Activated CD4-positive, CD25-positive, alpha-beta regulatory T cell treated with anti-CD3 and anti-CD28 coated beads, Interleukin-2, amount 50 U/mL, for 16 hours (primary cell): Measurements from ENCODE around the gene GSN.

ENCODE experiments used
- DNase-seq: peaks from one replicate; pipeline ENCODE4 v3.0.0-alpha.2; 2020; ENCODE audit warnings: low read depth, low spot score

Gene GSN

GRCh38 chr9:121353241-121354061 lies 85.5 kb downstream of the GSN start:
- no peak for DNase-seq

DNA sequence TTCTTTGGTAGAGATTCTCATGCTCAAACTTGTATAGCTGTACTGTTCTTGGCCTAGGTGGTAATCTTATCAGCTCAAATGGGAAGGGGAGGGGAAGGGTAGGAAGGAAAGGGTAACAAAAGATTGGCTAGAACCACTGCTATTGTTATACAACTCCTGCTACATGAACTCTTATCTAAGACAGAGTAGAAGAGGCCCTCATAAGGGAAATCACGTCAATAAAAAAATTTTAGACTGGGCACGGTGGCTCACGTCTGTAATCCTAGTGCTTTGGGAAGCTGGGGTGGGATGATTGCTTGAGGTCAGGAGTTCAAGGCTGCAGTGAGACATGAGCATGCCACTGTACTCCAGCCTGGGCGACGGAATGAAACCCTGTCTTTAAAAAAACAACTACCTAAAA lies 86.2 kb downstream of the GSN start:
- DNase-seq: no peak

GRCh38 chr9:121354762-121355161 lies 86.8 kb downstream of the GSN start:
- no peak for DNase-seq

DNA sequence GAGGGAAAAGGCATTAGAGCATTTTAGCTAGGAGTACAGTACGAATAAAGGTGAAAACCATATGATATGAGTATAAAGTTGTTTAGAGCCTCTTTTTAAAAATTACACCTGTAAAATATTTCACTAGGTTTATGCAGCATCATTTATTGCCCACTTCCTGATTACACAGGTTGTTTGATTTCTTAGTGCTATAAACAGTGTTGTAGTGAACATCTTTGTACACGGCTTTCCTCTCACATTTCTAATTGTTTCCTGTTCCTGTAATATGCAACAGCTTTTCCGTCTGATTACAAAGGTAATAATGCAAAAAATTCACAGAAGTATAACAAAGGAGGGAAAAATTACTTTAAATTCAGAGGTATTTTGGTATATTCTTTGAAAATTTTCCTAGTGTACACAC lies 89.0 kb downstream of the GSN start:
- no peak for DNase-seq

GRCh38 chr9:121358751-121359150 lies 90.8 kb downstream of the GSN start:
- DNase-seq: no peak

DNA sequence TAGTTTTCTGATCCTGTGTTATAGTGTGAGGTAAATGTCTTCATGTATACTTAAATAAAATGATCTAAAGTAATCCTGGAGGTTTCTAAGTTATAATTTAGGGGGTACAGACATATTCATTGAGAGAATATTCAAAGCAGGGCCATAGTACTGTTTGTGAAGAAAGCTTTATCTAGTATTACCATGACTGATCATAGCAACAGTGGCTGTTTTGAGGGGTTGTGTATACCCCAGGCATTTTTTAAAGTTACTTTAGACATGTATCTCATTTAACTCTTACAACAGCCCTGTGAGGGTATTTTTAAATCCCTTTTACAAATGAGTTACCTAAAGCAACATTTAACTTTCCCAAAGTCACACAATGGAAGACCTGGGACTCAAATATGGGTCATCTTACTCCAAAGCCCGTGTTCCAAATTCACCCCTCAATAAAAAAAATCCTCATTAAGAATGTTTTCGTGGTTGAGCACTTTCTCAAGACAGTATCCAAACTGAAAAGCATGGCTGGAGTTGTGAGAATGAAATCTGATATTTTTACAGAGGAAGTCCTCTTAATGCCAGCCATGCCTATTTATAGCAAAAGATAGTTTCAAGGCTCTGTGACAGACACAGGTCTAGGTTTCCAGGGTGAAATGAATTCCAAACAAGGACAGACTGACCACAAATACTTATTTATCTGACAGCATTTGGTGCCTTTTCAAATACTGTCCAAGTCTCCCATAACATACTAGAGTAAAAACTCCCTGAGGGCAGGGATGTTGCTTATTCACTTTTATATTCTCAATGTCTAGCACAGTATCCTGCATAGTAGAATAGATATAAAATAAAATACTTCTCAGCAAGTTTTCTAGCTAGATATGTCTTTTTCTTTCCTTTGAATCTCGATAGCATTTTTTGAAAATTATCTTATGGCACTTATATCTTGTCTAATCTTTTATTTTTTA lies 91.7 kb downstream of the GSN start:
- no peak for DNase-seq

DNA sequence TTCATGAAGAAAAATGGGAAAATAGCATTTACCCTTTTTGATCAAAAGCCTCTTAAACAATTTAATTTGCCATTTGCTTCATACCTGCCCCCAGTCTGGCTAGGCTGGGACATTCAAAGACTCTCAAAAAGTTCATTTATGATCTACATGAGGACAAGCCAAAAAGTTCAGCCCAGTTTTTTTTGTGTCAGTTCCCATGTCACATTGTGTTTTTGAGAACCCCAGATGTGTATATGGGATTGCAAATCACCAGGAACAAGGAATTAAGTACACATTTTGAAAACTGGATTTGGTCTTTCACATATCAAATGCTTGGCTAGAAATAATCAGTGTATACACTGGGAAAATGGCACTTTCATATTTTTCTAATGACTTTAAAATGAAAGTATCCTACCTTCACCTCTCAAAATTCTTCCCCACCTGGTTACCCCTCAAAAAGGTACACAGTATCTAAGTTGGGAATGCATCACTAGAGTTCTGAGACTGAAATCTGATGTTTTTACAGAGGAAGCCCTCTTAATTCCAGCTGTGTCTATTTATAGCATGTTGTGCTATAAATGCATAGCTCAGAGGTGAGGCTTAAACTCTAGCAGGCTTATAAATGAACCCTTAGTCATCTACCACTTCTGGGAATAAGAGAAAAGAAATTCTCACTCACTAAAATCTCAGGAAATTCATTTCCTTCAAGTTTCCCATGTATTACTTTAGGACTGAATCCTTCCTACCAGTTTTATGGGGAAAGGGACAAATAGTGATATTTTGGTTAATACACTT lies 92.8 kb downstream of the GSN start:
- no peak for DNase-seq

GRCh38 chr9:121362813-121363621 lies 95.1 kb downstream of the GSN start:
- no peak for DNase-seq

- DNase-seq: no peak
Observed at GRCh38 chr9:121363622-121363961, 95.6 kb downstream of the GSN start.

DNA sequence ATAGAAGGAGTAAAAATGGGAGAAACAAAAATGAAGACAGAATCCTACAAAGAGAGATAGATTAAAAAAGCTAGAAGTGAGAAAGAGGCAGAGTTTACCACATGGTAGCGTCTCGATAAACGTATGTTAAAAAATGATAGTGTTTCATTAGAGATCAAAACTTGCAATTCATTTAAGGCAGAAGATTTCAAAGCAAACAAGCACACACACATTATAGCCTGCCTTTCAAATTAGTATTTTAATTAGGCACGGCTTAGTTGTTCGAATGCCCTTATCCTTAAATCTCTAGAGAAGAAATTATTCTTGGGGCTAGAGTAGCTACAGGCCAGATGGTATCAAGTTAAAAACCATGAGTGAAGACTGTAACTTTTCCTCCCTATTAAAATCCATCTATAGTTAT lies 96.1 kb downstream of the GSN start:
- no peak for DNase-seq

GRCh38 chr9:121364886-121365285 lies 96.9 kb downstream of the GSN start:
- no peak for DNase-seq

GRCh38 chr9:121365564-121365963 lies 97.6 kb downstream of the GSN start:
- DNase-seq: no peak

DNA sequence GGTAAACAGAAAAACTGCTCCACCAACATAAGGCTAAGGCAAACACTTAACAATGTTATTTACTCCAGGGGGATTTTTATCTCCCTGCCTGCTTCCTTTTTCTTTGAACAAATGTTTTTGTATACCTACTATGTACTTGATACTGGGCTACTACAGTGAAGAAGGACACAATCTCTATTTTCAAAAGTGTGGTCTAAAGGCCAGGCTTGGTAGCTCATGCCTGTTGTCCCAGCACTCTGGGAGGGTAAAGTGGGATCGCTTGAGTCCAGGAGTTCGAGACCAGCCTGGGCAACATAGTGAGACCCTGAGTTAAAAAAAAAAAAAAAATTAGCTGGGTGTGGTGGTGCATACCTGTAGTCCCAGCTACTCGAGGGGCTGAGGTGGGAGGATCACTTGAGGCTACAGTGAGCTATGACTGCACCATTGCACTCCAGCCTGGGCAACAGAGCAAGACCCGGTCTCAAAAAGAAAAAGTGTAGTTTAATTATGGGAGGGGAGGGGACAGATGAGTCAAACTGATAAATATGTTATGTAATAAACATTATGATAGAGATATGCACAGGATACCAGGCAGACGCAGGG lies 98.7 kb downstream of the GSN start:
- DNase-seq: no peak

GRCh38 chr9:121367306-121368137 lies 99.6 kb downstream of the GSN start:
- DNase-seq: no peak

- no peak for DNase-seq
Observed at GRCh38 chr9:121368138-121368522, 100.2 kb downstream of the GSN start.

- DNase-seq: no peak
Observed at GRCh38 chr9:121368745-121369144, 100.8 kb downstream of the GSN start.

DNA sequence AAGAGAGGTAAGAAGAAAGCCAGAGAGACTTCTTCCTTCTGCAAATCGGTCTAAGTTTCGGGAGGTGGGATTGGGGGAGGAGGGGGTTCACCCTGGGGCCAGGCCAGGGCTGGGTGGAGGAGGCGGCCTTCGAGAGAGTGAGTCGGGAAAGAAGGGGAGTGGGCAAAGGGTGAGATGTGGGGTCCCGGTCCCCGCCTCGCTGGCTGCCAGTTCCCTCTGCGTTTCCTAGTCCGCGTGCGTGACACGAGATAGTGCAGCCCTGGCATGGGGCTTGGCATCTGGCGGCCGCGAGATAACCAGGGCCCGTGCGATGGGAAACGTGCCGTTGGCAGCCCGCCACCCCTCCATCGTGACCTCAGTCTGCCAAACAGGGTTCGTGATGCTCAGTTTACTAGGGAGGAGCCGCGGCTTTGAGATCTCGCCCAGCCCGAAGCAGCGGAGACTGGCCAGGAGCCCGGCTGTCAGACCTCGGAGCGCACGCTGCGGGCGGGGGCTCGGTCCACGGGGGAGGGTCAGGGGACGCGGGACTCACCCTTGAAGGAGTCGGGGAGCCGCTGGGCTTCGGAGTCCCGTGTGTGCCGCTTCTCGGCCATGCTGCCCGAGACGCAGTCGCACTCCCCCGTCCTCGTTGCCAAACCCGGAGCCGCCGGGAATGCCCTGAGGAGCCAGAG lies 101.8 kb downstream of the GSN start, which contains the start of gene STOM:
Gene STOM, minus strand, starts transcription at position 656 of the 671 bp plus-strand sequence. Its CDS starts 63 bp downstream, at position 593.
- no peak for DNase-seq

DNA sequence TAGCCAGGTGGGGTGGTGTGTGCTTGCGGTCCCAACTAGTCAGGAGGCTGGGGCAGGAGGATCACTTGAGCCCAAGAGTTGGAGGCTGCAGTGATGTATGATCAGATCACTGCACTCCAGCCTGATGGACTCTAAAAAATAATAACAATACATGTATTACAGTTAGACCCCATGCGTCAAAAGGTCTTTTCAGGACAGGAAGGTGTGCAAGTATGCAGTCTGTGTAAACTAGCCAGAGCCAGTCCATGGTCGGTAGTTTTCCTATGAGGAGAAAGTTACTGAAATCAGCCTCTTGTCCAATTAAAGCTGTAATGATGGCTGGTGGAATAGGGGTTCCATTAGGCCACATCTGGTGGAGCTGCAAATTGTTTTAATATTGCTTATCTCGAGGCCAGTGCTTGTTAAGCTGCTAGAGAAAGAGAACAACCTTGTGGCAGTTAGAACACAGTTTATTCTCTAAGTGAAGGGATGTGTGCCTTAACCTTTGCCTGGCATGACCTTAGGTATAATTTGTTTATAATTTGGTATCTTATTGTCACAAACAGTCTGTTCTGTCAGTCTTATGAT lies 103.6 kb downstream of the GSN start:
- no peak for DNase-seq
